Erythroblast (primary cell): ENCODE results near the gene LLGL1.

Experiments used
- GATA1 ChIP-seq: IDR thresholded peaks from 2 replicates; pipeline ENCODE4 v1.6.1; 2011; ENCODE audit warnings: low read depth, mild to moderate bottlenecking, control low read depth, low read length, moderate library complexity
- POLR2A ChIP-seq: IDR thresholded peaks from 2 replicates; pipeline ENCODE4 v1.6.1; 2011; ENCODE audit warnings: mild to moderate bottlenecking, low read length

GRCh38 chr17:18194394-18194793 is 31.0 kb upstream of the LLGL1 start:
- TF ChIP-seq POLR2A (no peak), GATA1 (no peak)
